ENCODE data around the gene AKAP11. TPM values are rescaled to one million over a fixed set of nuclear protein-coding genes. Genes with fewer than 3 reads are reported as not detected.
A peak's percentile ranks its signal among the peaks of the same experiment; 100 is the strongest.

The AKAP11 gene
- total and polyA plus RNA-seq, 2 of the 13 experiments (the other 11 are each of a cell fraction or from before 2014, with no cell fraction given): 7.2 to 9.8 TPM

DNA sequence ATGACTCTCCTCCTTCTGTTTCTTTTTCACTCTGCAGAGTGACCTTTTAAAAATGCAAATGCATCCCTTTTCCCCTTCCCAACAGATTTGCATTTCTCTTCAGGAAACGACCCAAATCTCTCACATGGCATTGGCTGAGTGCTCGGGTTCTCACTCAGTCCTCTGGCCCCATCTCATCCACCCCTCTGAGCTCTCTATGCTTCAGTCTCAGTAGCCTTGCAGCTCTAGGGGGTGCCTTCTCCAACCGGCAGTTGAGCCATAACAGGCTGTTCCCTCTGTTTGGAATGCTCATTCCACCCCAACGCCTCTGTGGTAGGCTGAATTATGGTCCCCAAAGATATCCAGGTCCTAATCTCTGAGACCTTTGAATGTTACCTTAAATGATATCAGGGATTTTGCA lies 78.2 kb downstream of the AKAP11 start (continued):
- TF ChIP-seq ZNF451 (CRISPR knock-in tag; IDR thresholded peaks at IDR 0.05): no peak

GRCh38 chr13:42354241-42355091 lies 82.5 kb downstream of the AKAP11 start:
- in situ Hi-C loops (cut with HindIII; ENCODE audit: extremely low pct_ligation_motif_present, low pct_unique_long_range_greater_than_20kb): no loop called here
- no peaks in the 10 kb centered on the region for H3K27me3 ChIP-seq (ENCODE audit: control insufficient read depth in 1 of 2, insufficient read depth in 2 of 2, low read length in 2 of 2)
- CTCF ChIA-PET (ENCODE audit: low intra/inter-chr PET ratio, low total read pairs): no interaction called here
- no peak overlapping the region for H2AFZ ChIP-seq (ENCODE audit: low read length)
- no peaks in the 10 kb centered on the region for H3K4me1 ChIP-seq (ENCODE audit: insufficient read depth, low read length)
- no peaks in the 10 kb centered on the region for H3K9me3 ChIP-seq (ENCODE audit: low read length)
- BruUV-seq (replicated peaks): no TSS peak
- no peak overlapping the region for H3K4me2 ChIP-seq (ENCODE audit: low read depth, low read length)
- H3K79me2 ChIP-seq (ENCODE audit: insufficient read depth, low read length): no peaks in the 10 kb centered on the region
- FAIRE-seq (no peak), DNase-seq (ENCODE audit: low spot score) (no peak), ATAC-seq (peak; percentile 97)
- no peak overlapping the region for H3K27ac ChIP-seq (ENCODE audit: extremely low read length, insufficient read depth, low read length)
- no peaks in the 10 kb centered on the region for H3K36me3 ChIP-seq (replicated peaks in 1 of 2; ENCODE audit: control insufficient read depth in 1 of 2, insufficient read depth in 2 of 2, low read length in 2 of 2)
- POLR2A ChIA-PET: no interaction called here
- no peaks in the 10 kb centered on the region for H4K20me1 ChIP-seq (ENCODE audit: insufficient read depth, low read length)
- peak; percentile 16; the same call in 1 of the 2 replicates for TF ChIP-seq CTCF (CRISPR knock-in tag; IDR thresholded peaks at IDR 0.05)
- TF ChIP-seq CEBPB (IDR thresholded peaks at IDR 0.05; ENCODE audit: borderline replicate concordance, low read depth, low read length): no peak
- no peak for TF ChIP-seq ZNF142 (CRISPR knock-in tag; IDR thresholded peaks at IDR 0.05)
- no peak overlapping the region for H3K4me3 ChIP-seq (replicated peaks in 1 of 3; ENCODE audit: insufficient read depth in 1 of 3, low read depth in 2 of 3, low read length in 3 of 3)
- no peak overlapping the region for H3K9ac ChIP-seq (ENCODE audit: insufficient read depth, low read depth, low read length)
- intact Hi-C loops (cut with micrococcal nuclease; ENCODE audit: unreplicated experiment): no loop called here
- under 1% methylated on average over 4 of the region's 6 CpGs for WGBS (ENCODE audit: low lambda C conversion rate)
